H54 (cell line): ENCODE results near the gene STYX.
"Not testable (repeated sequence)": the region's sequence is repeated elsewhere in the genome, so short reads cannot be mapped to it uniquely, and the experiment has no call there.

Experiments
- DNase-seq: peaks from one replicate; pipeline ENCODE4 v3.0.0; 2011; ENCODE audit warnings: low spot score, mixed read lengths; ENCODE audit not compliant: insufficient read length
- FAIRE-seq: peaks from 3 replicates; lab custom pipeline; 2011; peaks lifted over from hg19 to GRCh38; lab: Jason Lieb, UNC
- POLR2A ChIP-seq: IDR thresholded peaks from 2 replicates; pipeline ENCODE4 v1.6.1; 2011; ENCODE audit warnings: low read depth, mild to moderate bottlenecking, low read length

Gene STYX

DNA sequence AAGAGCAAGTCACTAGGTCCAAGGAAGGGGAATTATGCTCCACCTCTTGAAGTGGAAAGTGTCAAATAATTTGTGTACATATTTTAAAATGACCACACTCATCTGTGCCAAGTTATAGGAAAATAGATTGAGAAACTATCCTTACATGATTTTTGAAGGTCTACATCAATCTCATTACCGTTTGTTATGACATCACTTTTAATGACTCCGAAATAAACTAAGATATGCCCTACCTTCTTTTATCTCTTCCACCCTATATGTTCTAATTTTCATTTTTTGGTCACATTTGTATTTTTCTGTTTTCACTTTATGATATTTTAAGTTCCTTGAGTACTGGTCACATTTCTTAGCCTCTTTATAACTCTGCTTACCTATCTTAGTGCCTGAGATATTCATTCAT, 26.3 kb upstream of the STYX start:
- DNase-seq: no peak
- no peak for TF ChIP-seq POLR2A
- FAIRE-seq: no peak

- no peak for FAIRE-seq
- DNase-seq: no peak
- TF ChIP-seq POLR2A: no peak
These were observed 23.7 kb upstream of the STYX start for GRCh38 chr14:52706286-52706685.

- peak; percentile 69 for FAIRE-seq
- DNase-seq: peak; percentile 57
- peak; percentile 68 for TF ChIP-seq POLR2A
These were observed 23.0 kb upstream of the STYX start, which contains the start of gene PSMC6 for GRCh38 chr14:52706724-52707706. PSMC6 (plus strand) TSS chr14:52707200; CDS start chr14:52707220, 20 bp downstream.

DNA sequence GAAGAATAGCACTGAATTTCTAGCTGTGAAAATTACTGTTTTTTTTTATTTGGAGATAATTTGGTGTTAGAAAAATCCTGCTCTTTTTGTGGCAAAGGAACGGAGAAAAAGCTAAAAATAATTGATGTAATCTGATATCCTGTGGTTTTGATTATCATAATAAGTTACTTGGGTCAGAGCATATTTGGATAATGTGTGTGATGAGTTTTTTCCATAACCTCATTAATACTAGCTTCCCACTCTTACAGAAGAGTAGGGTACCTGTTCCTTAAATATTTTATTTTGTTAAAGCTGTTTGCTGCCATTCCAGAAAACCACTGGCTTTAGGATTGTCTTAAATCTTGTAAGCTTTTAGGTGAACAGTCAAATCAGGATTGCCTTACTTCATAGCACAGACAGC, 18.3 kb upstream of the STYX start:
- FAIRE-seq: no peak
- DNase-seq: no peak
- TF ChIP-seq POLR2A: no peak

- DNase-seq: no peak
- no peak for TF ChIP-seq POLR2A
- no peak for FAIRE-seq
These were observed 13.8 kb upstream of the STYX start for GRCh38 chr14:52716155-52716554.

GRCh38 chr14:52723514-52724359, 6.2 kb upstream of the STYX start:
- no peak for DNase-seq
- FAIRE-seq: no peak
- TF ChIP-seq POLR2A: no peak

DNA sequence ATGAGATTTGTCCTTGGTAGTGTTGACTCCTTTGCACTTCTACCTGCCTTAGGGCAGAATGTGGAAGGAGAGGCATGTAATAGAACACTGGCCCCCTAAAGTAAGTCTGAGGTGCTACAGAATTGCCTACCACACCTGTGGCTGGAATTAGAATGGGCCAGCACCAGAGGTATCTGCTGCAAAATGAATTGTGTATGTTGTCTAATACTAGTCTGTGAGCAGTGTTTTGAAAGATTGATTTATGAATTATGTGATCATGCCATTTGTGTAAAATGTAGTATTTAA, 5.7 kb upstream of the STYX start:
- no peak for FAIRE-seq
- DNase-seq: no peak

GRCh38 chr14:52727509-52727908, 2.5 kb upstream of the STYX start:
- FAIRE-seq, DNase-seq: not testable (repeated sequence)

More for the DNA sequence above, 5.7 kb upstream of the STYX start:
- TF ChIP-seq POLR2A: no peak

- DNase-seq, FAIRE-seq: not testable (repeated sequence)
These were observed 931 bp upstream of the STYX start for GRCh38 chr14:52729035-52729434.

- no peak for DNase-seq
- no peak for TF ChIP-seq POLR2A
- FAIRE-seq: no peak
These were observed 411 bp upstream of the STYX start for GRCh38 chr14:52729585-52729924.

- FAIRE-seq (no peak), DNase-seq (no peak)
- TF ChIP-seq POLR2A: no peak
These were observed 744 bp downstream of the STYX start for GRCh38 chr14:52730709-52731111.

DNA sequence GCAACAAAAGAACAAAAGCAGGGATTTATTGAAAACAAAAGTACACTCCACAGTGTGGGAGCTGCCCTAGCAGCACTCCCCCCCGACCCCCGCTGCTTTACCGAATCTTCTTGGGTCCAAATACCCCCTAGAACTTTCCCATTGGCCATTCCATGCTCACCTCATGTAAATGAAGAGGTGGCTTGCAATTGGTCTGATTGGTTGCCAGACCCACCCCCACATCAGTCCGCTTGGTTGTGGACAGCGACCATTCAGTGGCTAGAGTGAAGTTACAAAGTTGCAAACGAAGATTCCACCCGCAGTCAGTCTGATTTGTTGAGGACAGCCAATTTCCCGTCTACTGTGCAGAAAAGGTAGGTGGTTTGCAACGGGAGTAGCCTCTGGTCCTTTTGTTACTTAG, 3.9 kb downstream of the STYX start:
- FAIRE-seq (no peak), DNase-seq (no peak)
- TF ChIP-seq POLR2A: no peak

GRCh38 chr14:52735921-52736489, 6.0 kb downstream of the STYX start:
- no peak for TF ChIP-seq POLR2A
- FAIRE-seq (no peak), DNase-seq (no peak)

DNA sequence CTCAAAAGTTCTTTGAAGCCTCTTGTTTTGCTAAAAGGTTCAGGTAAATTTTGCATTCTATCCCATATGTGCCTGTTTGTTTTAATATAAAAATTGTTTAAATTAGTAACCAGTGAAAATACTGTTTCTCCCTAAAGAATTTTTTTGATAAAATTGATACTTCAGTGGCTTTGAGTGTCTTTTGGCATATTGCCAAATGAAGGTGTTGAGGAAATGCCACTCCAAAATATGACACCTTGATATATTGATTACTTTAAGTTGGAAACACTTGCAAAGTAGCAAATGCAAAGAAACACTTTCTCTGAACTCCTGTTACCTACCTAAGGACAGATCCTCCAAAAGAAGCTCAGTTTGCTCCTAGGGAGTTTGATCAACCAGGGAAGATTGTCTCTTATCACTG, 8.4 kb downstream of the STYX start:
- FAIRE-seq (no peak), DNase-seq (no peak)
- TF ChIP-seq POLR2A: no peak
